ENCODE measurements around the gene TARDBP.
A peak's percentile ranks its signal among the peaks of the same experiment; 100 is the strongest.
"Not testable (repeated sequence)": the region's sequence is repeated elsewhere in the genome, so short reads cannot be mapped to it uniquely, and the experiment has no call there.

TARDBP gene

DNA sequence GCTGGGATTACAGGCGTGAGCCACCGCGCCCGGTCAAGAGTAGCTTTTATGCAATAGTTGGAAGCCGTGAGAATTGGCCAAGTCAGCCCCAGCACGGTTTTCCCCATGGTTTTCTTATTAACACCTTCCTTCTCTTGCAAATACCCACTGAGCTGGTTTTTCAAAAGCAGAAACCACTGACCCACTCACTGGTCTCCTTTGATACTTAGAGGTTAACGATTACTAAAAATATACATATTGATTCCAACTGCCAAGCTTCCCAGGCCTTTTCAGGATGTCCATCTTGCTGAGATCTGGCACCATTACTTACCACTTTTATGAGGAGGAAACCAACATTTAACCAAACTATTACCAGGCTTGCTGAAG, 25.9 kb upstream of the TARDBP start:
- no peaks in the 10 kb centered on the region for H3K36me3 Mint-ChIP-seq
- peak; percentile 57 for ATAC-seq
- peaks cover 3% of the 10 kb centered on the region for H3K9me3 Mint-ChIP-seq
- peaks cover 33% of the 10 kb centered on the region for H3K4me1 Mint-ChIP-seq
- H3K4me3 Mint-ChIP-seq, result no peak overlapping the region
- H3K27ac Mint-ChIP-seq, result peak overlapping the region; percentile 80
- H3K27me3 Mint-ChIP-seq, result peaks cover 41% of the 10 kb centered on the region

DNA sequence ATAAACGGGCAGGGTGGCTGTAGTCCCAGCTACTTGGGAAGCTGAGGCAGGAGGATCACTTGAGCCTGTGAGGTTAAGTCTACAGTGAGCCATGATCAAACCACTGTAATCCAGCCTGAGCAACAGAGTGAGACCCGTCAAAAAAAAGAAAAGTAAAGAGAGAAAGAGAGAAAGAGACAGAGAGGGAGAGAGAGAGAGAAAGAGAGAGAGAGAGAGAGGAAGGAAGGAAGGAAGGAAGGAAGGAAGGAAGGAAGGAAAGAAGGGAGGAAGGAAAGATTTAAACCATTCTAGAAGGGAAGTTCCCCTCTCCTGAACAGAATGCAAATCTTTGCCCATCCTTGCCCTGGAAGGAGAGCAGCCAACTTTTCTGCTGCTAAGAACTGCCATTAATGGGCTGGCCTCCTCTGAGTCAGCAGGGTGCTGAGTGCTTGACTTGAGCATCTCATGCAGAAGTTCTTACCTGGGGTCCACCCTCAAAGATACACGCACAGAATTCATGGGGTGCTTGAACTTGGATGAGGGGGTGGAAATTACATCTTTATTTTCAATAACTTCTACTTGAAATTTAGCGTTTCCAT, 24.5 kb upstream of the TARDBP start:
- Mint-ChIP-seq H3K4me3 (no peak overlapping the region), H3K27ac (no peak overlapping the region), H3K27me3 (peaks cover 31% of the 10 kb centered on the region), H3K36me3 (no peaks in the 10 kb centered on the region), H3K9me3 (peaks cover 3% of the 10 kb centered on the region), H3K4me1 (peaks cover 33% of the 10 kb centered on the region)
- no peak for ATAC-seq

DNA sequence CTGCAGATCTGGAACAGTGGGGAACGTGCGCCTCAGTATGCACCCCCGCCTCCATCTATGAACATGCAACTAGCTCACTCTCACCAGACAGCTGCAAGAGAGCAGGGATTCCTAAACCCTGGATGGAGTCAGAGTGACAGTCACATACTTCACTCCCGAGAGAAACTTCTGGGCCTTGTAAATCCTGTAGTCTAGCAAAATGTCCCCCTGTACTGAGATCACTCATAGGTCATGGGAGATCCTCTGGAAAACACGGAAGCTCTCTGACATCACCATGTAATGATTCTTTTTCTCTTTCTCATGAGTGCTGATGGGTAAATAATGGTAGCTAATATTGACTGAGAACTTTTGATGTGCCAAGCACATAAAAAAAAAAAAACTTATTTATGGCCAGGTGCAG, 23.4 kb upstream of the TARDBP start:
- Mint-ChIP-seq H3K27me3 (peaks cover 19% of the 10 kb centered on the region), H3K4me1 (peaks cover 33% of the 10 kb centered on the region), H3K27ac (no peak overlapping the region), H3K4me3 (no peak overlapping the region), H3K36me3 (no peaks in the 10 kb centered on the region), H3K9me3 (peaks cover 3% of the 10 kb centered on the region)
- no peak for ATAC-seq

DNA sequence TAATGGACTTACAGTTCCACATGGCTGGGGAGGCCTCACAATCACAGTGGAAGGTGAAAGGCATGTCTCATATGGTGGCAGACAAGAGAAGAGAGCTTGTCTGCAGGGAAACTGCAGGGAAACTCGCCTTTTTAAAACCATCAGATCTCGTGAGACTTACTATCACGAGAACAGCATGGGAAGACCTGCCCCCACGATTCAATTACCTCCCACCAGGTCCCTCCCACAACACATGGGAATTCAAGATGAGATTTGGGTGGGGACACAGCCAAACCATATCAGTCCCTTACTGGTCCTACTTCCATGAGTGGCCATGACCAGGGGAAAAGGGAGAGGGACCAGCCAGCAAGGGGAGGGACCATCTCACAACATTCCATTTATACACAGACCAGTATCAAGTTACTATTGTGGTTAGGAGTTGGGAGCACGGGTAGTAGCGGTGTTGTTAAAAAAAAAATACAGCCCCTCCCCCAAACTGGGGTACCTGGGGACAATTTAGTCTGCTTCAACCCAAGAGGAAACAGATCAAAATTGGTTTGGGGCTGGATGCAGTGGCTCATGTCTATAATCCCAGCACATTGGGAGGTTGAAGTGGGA, 22.4 kb upstream of the TARDBP start:
- H3K27ac Mint-ChIP-seq, H3K9me3 Mint-ChIP-seq, H3K36me3 Mint-ChIP-seq, ATAC-seq, H3K4me3 Mint-ChIP-seq: not testable (repeated sequence)
- H3K4me1 Mint-ChIP-seq, result peaks cover 31% of the 10 kb centered on the region
- peaks cover 15% of the 10 kb centered on the region for H3K27me3 Mint-ChIP-seq

DNA sequence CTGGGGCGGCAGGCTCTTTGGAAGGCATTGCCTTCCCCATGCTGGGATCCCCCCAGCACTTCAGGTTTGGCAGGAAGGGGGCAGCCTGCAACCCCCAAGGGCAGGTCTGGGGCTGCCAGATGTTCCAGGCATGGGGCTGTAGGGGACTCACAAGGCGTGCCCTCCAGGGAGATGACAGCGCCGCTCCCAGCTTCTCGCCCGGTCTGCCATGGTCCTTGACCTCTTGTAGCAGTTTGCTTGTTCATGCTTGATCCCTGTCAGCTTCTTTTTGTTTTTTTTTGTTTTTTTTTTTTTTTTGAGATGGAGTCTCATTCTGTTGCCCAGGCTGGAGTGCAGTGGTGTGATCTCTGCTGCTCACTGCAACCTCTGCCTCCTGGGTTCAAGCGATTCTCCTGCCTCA, 21.6 kb upstream of the TARDBP start:
- H3K4me3 Mint-ChIP-seq, result no peak overlapping the region
- peaks cover 3% of the 10 kb centered on the region for H3K9me3 Mint-ChIP-seq
- H3K4me1 Mint-ChIP-seq, result peaks cover 23% of the 10 kb centered on the region
- H3K27ac Mint-ChIP-seq, result no peak overlapping the region
- ATAC-seq, result no peak
- H3K36me3 Mint-ChIP-seq, result no peaks in the 10 kb centered on the region
- peaks cover 15% of the 10 kb centered on the region for H3K27me3 Mint-ChIP-seq

DNA sequence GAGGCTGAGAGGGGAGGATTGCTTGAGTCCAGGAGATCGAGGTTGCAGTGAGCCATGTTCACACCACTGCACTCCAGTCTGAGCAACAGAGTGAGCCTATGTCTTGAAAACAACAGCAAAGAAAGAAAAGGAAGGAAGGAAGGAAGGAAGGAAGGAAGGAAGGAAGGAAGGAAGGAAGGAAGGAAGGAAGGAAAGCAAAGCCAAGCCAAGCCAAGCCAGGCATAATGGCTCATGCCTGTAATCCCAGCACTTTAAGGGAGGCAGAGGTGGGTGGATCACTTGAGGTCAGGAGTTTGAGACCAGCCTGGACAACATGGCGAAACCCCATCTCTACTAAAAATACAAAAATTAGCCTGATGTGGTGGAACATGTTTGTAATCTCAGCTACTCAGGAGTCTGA, 20.4 kb upstream of the TARDBP start:
- H3K4me1 Mint-ChIP-seq, result peaks cover 11% of the 10 kb centered on the region
- not testable (repeated sequence) for H3K36me3 Mint-ChIP-seq, H3K4me3 Mint-ChIP-seq, ATAC-seq, H3K9me3 Mint-ChIP-seq, H3K27ac Mint-ChIP-seq
- H3K27me3 Mint-ChIP-seq, result peaks cover 12% of the 10 kb centered on the region

DNA sequence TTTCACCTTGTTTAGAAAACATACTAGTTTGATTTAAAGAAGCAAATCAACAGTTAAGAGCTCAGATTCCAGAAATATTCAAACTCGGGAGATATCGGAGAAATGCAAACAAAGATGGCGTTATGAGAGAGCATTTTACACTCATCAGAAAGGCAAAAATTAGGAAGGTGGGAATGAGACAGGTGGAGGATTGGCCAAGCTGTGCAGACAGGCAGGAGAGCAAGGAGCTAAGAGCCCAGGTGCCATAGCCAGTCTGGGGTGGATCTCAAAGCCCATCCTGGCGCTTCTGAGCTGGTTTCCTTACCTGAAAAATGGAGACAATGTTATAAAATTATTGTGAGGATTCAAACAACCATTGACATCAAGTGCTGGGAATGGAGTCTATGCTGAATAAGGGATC, 19.6 kb upstream of the TARDBP start:
- Mint-ChIP-seq H3K4me1 (peaks cover 3% of the 10 kb centered on the region), H3K27me3 (peaks cover 4% of the 10 kb centered on the region), H3K9me3 (peaks cover under 1% of the 10 kb centered on the region), H3K4me3 (no peak overlapping the region), H3K27ac (no peak overlapping the region), H3K36me3 (no peaks in the 10 kb centered on the region)
- no peak for ATAC-seq

DNA sequence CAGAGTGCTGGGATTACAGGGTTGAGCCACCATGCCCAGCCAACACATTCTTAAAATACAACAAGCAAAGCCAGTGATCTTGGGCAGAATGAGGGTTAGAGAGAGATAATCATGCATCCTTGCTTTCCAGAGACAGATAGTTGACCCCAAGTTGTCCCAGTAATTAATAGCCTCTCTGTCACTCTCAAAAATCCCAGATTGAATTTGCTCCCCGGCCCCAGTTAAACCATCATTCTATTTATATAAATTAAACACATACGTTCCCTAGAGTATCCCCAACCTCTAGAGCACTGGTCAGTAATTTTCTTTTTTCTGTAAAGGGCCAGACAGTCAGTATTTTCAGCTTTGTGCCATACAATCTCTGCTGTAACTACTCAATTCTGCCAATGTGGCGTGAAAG, 16.4 kb upstream of the TARDBP start:
- no peak for ATAC-seq
- Mint-ChIP-seq H3K27me3 (no peaks in the 10 kb centered on the region), H3K9me3 (peaks cover 6% of the 10 kb centered on the region), H3K4me1 (no peaks in the 10 kb centered on the region), H3K36me3 (peaks cover 6% of the 10 kb centered on the region), H3K4me3 (no peak overlapping the region), H3K27ac (no peak overlapping the region)

DNA sequence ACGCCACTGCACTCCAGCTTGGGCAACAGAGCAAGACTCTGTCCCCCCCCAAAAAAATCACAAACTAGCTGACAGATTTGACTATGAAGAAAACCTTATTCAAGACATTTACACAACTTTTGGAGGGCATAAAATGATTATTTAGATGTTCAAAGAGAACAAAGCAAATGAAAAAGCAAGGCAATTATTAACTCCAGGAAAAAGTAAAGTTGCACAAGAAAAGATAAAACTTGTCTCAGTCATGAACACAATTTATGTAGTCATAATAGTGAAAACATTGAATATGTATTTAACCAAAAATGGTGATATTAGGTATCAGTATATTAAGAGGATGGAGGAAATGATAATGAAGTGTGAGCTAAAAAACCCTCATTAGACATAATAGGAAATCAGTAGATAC, 11.9 kb upstream of the TARDBP start:
- Mint-ChIP-seq H3K36me3 (peaks cover 6% of the 10 kb centered on the region), H3K27me3 (no peaks in the 10 kb centered on the region), H3K4me3 (no peak overlapping the region), H3K9me3 (peaks cover 6% of the 10 kb centered on the region), H3K4me1 (no peaks in the 10 kb centered on the region), H3K27ac (no peak overlapping the region)
- ATAC-seq, result no peak

DNA sequence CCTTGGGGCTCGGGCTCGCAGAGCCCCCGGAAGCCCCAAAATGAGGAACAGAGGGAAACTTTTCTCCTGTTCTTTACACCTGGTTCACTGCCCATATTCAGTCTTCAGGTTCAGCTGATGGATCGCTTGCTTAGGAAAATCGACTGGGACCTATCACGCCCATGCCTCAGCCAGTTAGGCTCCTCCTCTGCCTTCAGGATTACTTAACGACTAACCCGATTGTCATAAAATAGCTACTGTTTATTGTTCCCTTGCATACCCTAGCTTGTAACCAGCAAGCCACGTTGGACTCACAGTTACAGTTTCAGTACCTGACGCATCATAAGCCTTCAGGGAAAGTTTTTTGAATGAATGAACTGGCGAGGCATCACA, 692 bp downstream of the TARDBP start:
- Mint-ChIP-seq H3K27ac (peak overlapping the region; percentile 100), H3K36me3 (peaks cover 28% of the 10 kb centered on the region), H3K4me1 (peaks cover 25% of the 10 kb centered on the region), H3K9me3 (no peaks in the 10 kb centered on the region), H3K27me3 (no peaks in the 10 kb centered on the region), H3K4me3 (peak overlapping the region; percentile 93)
- ATAC-seq, result no peak

DNA sequence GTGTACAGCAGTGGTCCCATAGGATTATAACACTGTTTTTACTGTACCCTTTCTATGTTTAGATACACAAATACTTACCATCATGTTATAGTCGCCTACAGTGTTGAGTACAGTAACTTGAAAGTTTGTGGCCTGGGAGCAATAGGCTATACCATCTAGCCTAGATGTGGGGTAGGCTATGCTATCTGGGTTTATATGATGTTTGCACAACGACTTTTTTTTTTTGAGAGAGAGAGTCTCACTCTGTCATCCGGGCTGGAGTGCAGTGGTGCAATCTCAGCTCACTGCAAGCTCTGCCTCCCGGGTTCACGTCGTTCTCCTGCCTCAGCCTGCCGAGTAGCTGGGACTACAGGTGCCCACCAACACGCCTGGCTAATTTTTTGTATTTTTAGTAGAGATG, 6.9 kb downstream of the TARDBP start:
- not testable (repeated sequence) for H3K9me3 Mint-ChIP-seq, H3K4me3 Mint-ChIP-seq, ATAC-seq, H3K27ac Mint-ChIP-seq, H3K27me3 Mint-ChIP-seq
- H3K4me1 Mint-ChIP-seq, result peaks cover 34% of the 10 kb centered on the region
- peaks cover 58% of the 10 kb centered on the region for H3K36me3 Mint-ChIP-seq

DNA sequence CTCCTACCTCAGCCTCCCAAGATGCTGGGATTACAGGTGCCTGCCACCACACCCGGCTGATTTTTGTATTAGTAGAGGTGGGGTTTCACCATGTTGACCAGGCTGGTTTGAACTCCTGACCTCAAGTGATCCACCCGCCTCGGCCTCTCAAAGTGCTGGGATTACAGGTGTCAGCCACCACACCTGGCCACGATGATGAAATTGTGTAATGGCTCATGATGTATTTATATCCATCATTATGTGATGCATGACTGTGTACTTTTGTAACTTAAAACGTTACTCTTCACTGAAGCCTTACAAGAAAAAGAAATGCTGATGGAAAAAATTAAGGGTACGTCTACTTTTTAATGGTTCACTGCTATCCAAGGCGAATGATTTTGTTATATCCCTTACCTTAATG, 7.5 kb downstream of the TARDBP start:
- no peaks in the 10 kb centered on the region for H3K27me3 Mint-ChIP-seq
- H3K36me3 Mint-ChIP-seq, result peaks cover 58% of the 10 kb centered on the region
- no peak overlapping the region for H3K4me3 Mint-ChIP-seq
- peaks cover 32% of the 10 kb centered on the region for H3K4me1 Mint-ChIP-seq
- H3K27ac Mint-ChIP-seq, result no peak overlapping the region
- H3K9me3 Mint-ChIP-seq, result no peaks in the 10 kb centered on the region
- no peak for ATAC-seq

DNA sequence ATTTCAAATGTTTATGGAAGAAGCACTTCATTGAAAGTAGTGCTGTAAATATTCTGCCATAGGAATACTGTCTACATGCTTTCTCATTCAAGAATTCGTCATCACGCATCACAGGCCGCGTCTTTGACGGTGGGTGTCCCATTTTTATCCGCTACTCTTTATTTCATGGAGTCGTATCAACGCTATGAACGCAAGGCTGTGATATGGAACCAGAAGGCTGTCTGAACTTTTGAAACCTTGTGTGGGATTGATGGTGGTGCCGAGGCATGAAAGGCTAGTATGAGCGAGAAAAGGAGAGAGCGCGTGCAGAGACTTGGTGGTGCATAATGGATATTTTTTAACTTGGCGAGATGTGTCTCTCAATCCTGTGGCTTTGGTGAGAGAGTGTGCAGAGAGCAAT, 10.7 kb downstream of the TARDBP start:
- H3K27ac Mint-ChIP-seq, result no peak overlapping the region
- H3K4me1 Mint-ChIP-seq, result peaks cover 22% of the 10 kb centered on the region
- ATAC-seq, result no peak
- H3K36me3 Mint-ChIP-seq, result peaks cover 57% of the 10 kb centered on the region
- no peak overlapping the region for H3K4me3 Mint-ChIP-seq
- no peaks in the 10 kb centered on the region for H3K27me3 Mint-ChIP-seq
- H3K9me3 Mint-ChIP-seq, result no peaks in the 10 kb centered on the region

DNA sequence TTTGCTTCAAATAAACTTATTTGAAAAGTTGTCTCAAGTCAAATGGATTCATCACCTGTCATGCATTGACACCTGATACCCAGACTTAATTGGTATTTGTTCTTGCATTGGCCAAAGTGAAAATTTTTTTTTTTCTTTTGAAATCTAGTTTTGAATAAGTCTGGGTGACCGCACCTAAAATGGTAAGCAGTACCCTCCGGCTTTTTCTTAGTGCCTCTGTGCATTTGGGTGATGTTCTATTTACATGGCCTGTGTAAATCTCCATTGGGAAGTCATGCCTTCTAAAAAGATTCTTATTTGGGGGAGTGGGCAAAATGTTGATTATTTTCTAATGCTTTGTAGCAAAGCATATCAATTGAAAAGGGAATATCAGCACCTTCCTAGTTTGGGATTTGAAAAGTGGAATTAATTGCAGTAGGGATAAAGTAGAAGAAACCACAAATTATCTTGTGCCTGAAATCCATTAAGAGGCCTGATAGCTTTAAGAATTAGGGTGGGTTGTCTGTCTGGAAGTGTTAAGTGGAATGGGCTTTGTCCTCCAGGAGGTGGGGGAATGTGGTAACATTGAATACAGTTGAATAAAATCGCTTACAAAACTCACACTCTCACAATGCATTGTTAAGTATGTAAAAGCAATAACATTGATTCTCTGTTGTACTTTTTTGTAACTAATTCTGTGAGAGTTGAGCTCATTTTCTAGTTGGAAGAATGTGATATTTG, 11.9 kb downstream of the TARDBP start:
- no peak overlapping the region for H3K4me3 Mint-ChIP-seq
- peak overlapping the region; percentile 35 for H3K27ac Mint-ChIP-seq
- no peaks in the 10 kb centered on the region for H3K9me3 Mint-ChIP-seq
- H3K4me1 Mint-ChIP-seq, result peaks cover 17% of the 10 kb centered on the region
- no peak for ATAC-seq
- peaks cover 50% of the 10 kb centered on the region for H3K36me3 Mint-ChIP-seq
- no peaks in the 10 kb centered on the region for H3K27me3 Mint-ChIP-seq

DNA sequence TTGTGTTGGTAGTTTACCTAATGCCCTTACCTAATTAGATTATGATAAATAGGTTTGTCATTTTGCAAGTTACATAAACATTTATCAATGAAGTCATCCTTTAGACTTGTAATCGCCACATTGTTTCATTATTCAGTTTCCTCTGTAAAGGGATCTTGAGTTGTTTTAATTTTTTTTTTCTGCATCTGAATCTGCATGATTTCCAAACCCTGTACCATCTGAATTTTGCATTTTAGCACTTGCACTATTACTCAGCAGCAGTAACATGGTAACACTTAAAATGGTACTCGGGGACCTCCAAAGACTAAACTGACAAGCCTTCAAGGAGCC, 12.4 kb downstream of the TARDBP start:
- Mint-ChIP-seq H3K4me3 (no peak overlapping the region), H3K9me3 (no peaks in the 10 kb centered on the region), H3K27ac (no peak overlapping the region), H3K36me3 (peaks cover 50% of the 10 kb centered on the region), H3K27me3 (no peaks in the 10 kb centered on the region), H3K4me1 (peaks cover 17% of the 10 kb centered on the region)
- no peak for ATAC-seq

DNA sequence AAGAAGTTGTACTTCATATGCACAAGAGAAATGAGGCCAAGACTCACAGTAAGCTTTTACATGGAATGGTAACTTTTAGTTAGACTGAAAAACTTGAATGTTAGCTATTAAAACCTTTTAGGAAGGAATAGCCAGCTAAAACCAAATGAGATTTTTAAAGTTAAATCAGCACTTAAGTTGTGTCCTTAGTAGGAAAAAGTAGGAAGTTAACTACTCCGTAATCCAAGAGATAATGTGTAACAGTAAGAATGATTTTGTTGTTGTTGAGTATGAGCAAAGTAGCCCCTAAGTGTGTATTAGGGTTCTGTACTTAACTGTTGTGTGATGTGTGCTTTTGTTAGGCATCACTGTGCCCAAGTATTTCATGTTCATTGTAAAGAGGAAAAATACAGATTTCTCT, 13.2 kb downstream of the TARDBP start:
- Mint-ChIP-seq H3K4me1 (peaks cover 17% of the 10 kb centered on the region), H3K9me3 (no peaks in the 10 kb centered on the region), H3K27me3 (no peaks in the 10 kb centered on the region), H3K4me3 (no peak overlapping the region), H3K36me3 (peaks cover 56% of the 10 kb centered on the region), H3K27ac (no peak overlapping the region)
- no peak for ATAC-seq

Data from stimulated activated memory B cell treated with anti-CD40 and anti-IgM and Interleukin-4, amounts not matched to agents 10 μg/mL and 1 μg/mL and 100 μg/mL, for 72 hours (primary cell).